GM23338 (cell line): ENCODE data around the gene PDIK1L. TPM values are rescaled to one million over a fixed set of nuclear protein-coding genes. Genes with fewer than 3 reads are reported as not detected.

Source experiments
- ATAC-seq: fragments of 200-7000 bp; cut with Tn5 transposase; 3 replicates; pipeline ENCODE4 v1.9.1; 2020
- DNase-seq: peaks from one replicate; pipeline ENCODE4 v3.0.0-alpha.2; 2015; ENCODE audit warnings: low spot score
- H2AFZ ChIP-seq: fragments of 200-600 bp; sonication (generic); 2 replicates; pipeline ENCODE4 v1.8.0; 2016; ENCODE audit warnings: antibody characterized with exemption, mild to moderate bottlenecking, moderate library complexity
- H3F3A ChIP-seq: fragments of 200-600 bp; sonication (generic); replicated peaks from 2 replicates; pipeline ENCODE4 v1.8.0; 2017; ENCODE audit warnings: antibody characterized with exemption, mixed run types, low read depth
- H3K27ac ChIP-seq: fragments of 200-600 bp; sonication (generic); 2 replicates; pipeline ENCODE4 v1.6.1; 2016; ENCODE audit warnings: low read depth
- H3K27me3 ChIP-seq: fragments of 200-600 bp; sonication (generic); 2 replicates; pipeline ENCODE4 v1.8.0; 2016; ENCODE audit warnings: mild to moderate bottlenecking, mixed run types, moderate library complexity; ENCODE audit not compliant: insufficient read depth
- H3K36me3 ChIP-seq: fragments of 200-600 bp; sonication (generic); 2 replicates; pipeline ENCODE4 v1.8.0; 2016; ENCODE audit warnings: mild to moderate bottlenecking; ENCODE audit not compliant: insufficient read depth
- H3K4me1 ChIP-seq: fragments of 200-600 bp; sonication (generic); 2 replicates; pipeline ENCODE4 v1.8.0; 2016; ENCODE audit warnings: mild to moderate bottlenecking, moderate library complexity; ENCODE audit not compliant: insufficient read depth
- H3K4me2 ChIP-seq: fragments of 200-600 bp; sonication (generic); 2 replicates; pipeline ENCODE4 v1.7.1; 2017; ENCODE audit warnings: mixed run types
- H3K4me3 ChIP-seq: fragments of 200-600 bp; sonication (generic); 2 replicates; pipeline ENCODE4 v1.6.1; 2016; ENCODE audit warnings: mixed run types
- H3K79me2 ChIP-seq: fragments of 200-600 bp; sonication (generic); replicated peaks from 2 replicates; pipeline ENCODE4 v1.8.0; 2017; ENCODE audit warnings: mild to moderate bottlenecking; ENCODE audit not compliant: insufficient read depth
- H3K9me2 ChIP-seq: fragments of 200-600 bp; sonication (generic); 2 replicates; pipeline ENCODE4 v1.8.0; 2017; ENCODE audit not compliant: insufficient read depth
- H4K20me1 ChIP-seq: fragments of 200-600 bp; sonication (generic); replicated peaks from 2 replicates; pipeline ENCODE4 v1.8.0; 2017; ENCODE audit warnings: mild to moderate bottlenecking; ENCODE audit not compliant: insufficient read depth
- H3K27ac Mint-ChIP-seq: 2 replicates; pipeline ENCODE4 v1.8.0; 2020; ENCODE audit warnings: inconsistent platforms, mild to moderate bottlenecking, moderate library complexity, mixed read lengths
- H3K27me3 Mint-ChIP-seq: 3 replicates; pipeline ENCODE4 v1.8.0; 2022; ENCODE audit warnings: low read depth, mild to moderate bottlenecking, moderate library complexity, mixed read lengths, inconsistent platforms; ENCODE audit not compliant: insufficient read depth, poor library complexity
- H3K36me3 Mint-ChIP-seq: 3 replicates; pipeline ENCODE4 v1.8.0; 2021; ENCODE audit warnings: low read depth, mild to moderate bottlenecking, inconsistent platforms, moderate library complexity, mixed read lengths
- H3K4me1 Mint-ChIP-seq: 3 replicates; pipeline ENCODE4 v1.8.0; 2020; ENCODE audit warnings: mild to moderate bottlenecking, inconsistent platforms, mixed read lengths
- H3K4me3 Mint-ChIP-seq: 3 replicates; pipeline ENCODE4 v1.8.0; 2021; ENCODE audit warnings: moderate library complexity, mild to moderate bottlenecking, inconsistent platforms, mixed read lengths
- H3K9me3 Mint-ChIP-seq: 3 replicates; pipeline ENCODE4 v1.8.0; 2020; ENCODE audit warnings: moderate library complexity, mild to moderate bottlenecking, inconsistent platforms, mixed read lengths
- CREB1 ChIP-seq: fragments of 250-450 bp; sonication (Bioruptor Pico); IDR thresholded peaks from 2 replicates; pipeline ENCODE4 v1.5.0; 2020; ENCODE audit warnings: low read depth, mild to moderate bottlenecking, moderate library complexity
- EZH2phosphoT487 ChIP-seq: fragments of 200-600 bp; sonication (generic); IDR thresholded peaks from one replicate; pipeline ENCODE4 v1.8.1; 2018; ENCODE audit warnings: antibody characterized with exemption; ENCODE audit not compliant: unreplicated experiment
- NANOG ChIP-seq: IDR thresholded peaks from 2 replicates; pipeline ENCODE4 v1.6.1; 2016; ENCODE audit warnings: antibody characterized with exemption, borderline replicate concordance
- POLR2AphosphoS5 ChIP-seq: IDR thresholded peaks from 2 replicates; pipeline ENCODE4 v1.6.1; 2016; ENCODE audit warnings: antibody characterized with exemption, low read depth
- ZNF114 ChIP-seq: fragments of 250-450 bp; sonication (Bioruptor Pico); IDR thresholded peaks from 2 replicates; pipeline ENCODE4 v1.5.0; 2020; ENCODE audit warnings: mild to moderate bottlenecking, moderate library complexity
- ZNF331 ChIP-seq: fragments of 250-450 bp; sonication (Bioruptor Pico); IDR thresholded peaks from 2 replicates; pipeline ENCODE4 v1.5.0; 2020; ENCODE audit warnings: low read depth, mild to moderate bottlenecking, moderate library complexity
- long read RNA-seq: library from polyadenylated mRNA; unstranded; transcript quantifications from one replicate; pipeline ENCODE4 v2.0.0, GENCODE V29; 2020; ENCODE audit not compliant: unreplicated experiment
- polyA plus RNA-seq: library from polyadenylated mRNA; unstranded; fragments of >200 nt; fragmentation: Nextera tagmentation; extraction: Ambion mirVana; gene quantifications from 2 replicates; pipeline ENCODE4 v1.2.1, GENCODE V29; 2016
- total RNA-seq: library from RNA; depleted of rRNA; stranded (reverse); fragments of >200 nt; shearing (Covaris generic); gene quantifications from 2 replicates; pipeline ENCODE4 v1.2.3, GENCODE V29; 2014; rRNA removed
- TF ChIP-seq, protein P1 (sequence below): IDR thresholded peaks from 2 replicates; pipeline ENCODE4 v1.6.1; 2016; ENCODE audit warnings: antibody characterized with exemption
- TF ChIP-seq, protein P2 (sequence below), 2 experiments: fragments of 200-600 bp in 1 of 2; sonication (generic) in 1 of 2; conservative IDR thresholded peaks; 2 replicates each; pipeline versions ENCODE4 v1.5.1 to v1.6.1; 2016 to 2017; ENCODE audit warnings: antibody characterized with exemption in 2 of 2, low read depth in 2 of 2, mild to moderate bottlenecking in 2 of 2, moderate library complexity in 1 of 2
- TF ChIP-seq, protein P3 (sequence below): fragments of 250-450 bp; sonication (Bioruptor Pico); IDR thresholded peaks from 2 replicates; pipeline ENCODE4 v1.5.0; 2020; ENCODE audit warnings: mild to moderate bottlenecking, moderate library complexity

The PDIK1L gene
- total RNA-seq (3.0 and 4.3 TPM in 2 replicates), polyA plus RNA-seq (1.2 and 1.6 TPM in 2 replicates)
- long read RNA-seq = 0 reads

DNA sequence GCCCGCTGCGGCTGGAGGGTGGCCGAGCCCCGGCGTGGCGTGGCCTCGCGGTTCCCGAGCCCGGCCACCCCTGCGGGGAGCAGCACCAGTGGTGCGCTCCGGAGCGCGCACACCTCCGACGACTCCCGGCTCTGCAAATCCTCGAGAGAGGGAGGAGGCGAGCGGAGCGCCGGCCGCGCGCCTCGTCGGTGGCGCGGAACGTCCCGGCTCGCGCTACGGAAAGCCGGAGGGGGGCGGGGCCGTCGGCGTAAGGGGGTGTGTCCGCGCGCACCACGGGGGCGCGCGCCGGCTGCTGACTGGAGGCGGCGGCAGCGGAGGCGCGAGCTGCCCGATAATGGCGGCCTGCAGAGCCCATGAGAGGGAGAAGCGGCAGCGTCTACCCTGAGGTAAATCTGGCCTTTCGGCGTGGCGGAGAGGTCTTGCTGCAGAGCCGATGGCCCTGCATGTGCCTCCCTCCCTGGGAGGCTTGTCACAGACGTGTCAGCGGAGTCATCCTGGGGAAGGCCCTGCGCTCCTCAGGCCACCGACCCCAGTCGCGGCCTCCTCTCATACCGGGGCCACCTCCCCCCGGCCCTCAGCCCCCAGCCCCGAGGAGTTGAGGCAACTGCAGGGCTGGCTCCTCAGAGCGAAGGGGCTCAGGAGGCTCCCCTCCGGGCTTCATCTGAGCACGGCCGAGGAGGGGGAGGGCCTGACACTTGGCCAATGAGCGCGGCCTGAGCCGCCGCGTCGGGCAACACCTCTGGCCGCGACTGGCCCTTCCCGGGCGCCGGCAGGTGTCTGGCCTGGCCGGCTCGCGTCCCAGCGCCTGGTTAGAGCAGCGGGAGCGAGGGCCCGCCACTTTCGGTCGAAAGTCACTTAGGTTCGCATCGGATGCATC, at the start of gene PDIK1L:
PDIK1L (plus strand) TSS at position 295 of the 877 bp plus-strand sequence. CDS start 2,485 bp downstream, outside the sequence.
- TF ChIP-seq CREB1 = peak; percentile 71
- no peak for TF ChIP-seq ZNF114 (CRISPR knock-in tag)
- TF ChIP-seq, protein P1, sequence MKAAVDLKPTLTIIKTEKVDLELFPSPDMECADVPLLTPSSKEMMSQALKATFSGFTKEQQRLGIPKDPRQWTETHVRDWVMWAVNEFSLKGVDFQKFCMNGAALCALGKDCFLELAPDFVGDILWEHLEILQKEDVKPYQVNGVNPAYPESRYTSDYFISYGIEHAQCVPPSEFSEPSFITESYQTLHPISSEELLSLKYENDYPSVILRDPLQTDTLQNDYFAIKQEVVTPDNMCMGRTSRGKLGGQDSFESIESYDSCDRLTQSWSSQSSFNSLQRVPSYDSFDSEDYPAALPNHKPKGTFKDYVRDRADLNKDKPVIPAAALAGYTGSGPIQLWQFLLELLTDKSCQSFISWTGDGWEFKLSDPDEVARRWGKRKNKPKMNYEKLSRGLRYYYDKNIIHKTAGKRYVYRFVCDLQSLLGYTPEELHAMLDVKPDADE = peak; percentile 41; the same call in 1 of the 2 replicates
- TF ChIP-seq EZH2phosphoT487 = no peak
- peak; percentile 65 for TF ChIP-seq POLR2AphosphoS5
- peak; percentile 88 for ATAC-seq
- Mint-ChIP-seq H3K4me3 (peak within 1 kb of the TSS; percentile 89), H3K27ac (peak within 1 kb of the TSS; percentile 96), H3K36me3 (peaks cover 4% of the 10 kb centered on the region), H3K27me3 (peaks cover 9% of the 10 kb centered on the region), H3K4me1 (peaks cover 18% of the 10 kb centered on the region), H3K9me3 (no peaks in the 10 kb centered on the region; the same call in 2 of the 3 replicates)
- peak within 1 kb of the TSS; percentile 98 for H2AFZ ChIP-seq
- H3K4me3 ChIP-seq = peak within 1 kb of the TSS; percentile 98
- H3K27me3 ChIP-seq = peaks cover 16% of the 10 kb centered on the region
- H3K9me2 ChIP-seq = no peaks in the 10 kb centered on the region
- H3K4me1 ChIP-seq = peaks cover 17% of the 10 kb centered on the region
- peak; percentile 93 for DNase-seq
- H3K36me3 ChIP-seq = no peaks in the 10 kb centered on the region; the same call in 1 of the 2 replicates
- 0 out of 2 replicates have a peak, but pooled peaks cover 4% of the 10 kb centered on the region for H3F3A ChIP-seq
- peak within 1 kb of the TSS; percentile 89 for H3K4me2 ChIP-seq
- peak within 1 kb of the TSS; percentile 97 for H3K27ac ChIP-seq
- H3K79me2 ChIP-seq = no peaks in the 10 kb centered on the region; the same call in 1 of the 2 replicates
- 0 out of 2 replicates have a peak, but pooled peaks cover 7% of the 10 kb centered on the region for H4K20me1 ChIP-seq

DNA sequence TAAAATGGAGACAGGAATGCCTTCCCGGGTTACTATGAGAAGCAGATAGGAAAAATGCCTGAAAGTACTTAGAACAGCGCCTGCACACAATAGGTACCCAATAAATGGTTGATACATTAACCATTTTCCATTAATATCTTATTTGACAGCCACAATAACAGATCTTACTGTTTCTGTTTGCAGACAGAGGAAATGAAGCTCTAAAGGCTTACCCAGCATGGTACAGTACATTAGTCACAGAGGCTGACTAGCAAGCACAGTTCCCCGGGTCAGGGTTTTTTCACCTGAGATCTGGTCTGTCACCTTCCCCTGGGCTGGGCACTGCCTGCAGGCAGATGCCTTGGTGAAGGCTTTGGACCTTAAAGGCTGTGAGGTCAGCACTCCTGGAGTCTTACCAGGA, 47.1 kb upstream of the PDIK1L start:
- Histone ChIP-seq H3K4me3 (no peak overlapping the region), H3K36me3 (no peaks in the 10 kb centered on the region), H3K79me2 (no peaks in the 10 kb centered on the region), H4K20me1 (no peaks in the 10 kb centered on the region), H3K27ac (no peak overlapping the region), H2AFZ (no peak overlapping the region), H3F3A (no peaks in the 10 kb centered on the region), H3K4me1 (no peaks in the 10 kb centered on the region), H3K9me2 (no peaks in the 10 kb centered on the region), H3K27me3 (no peaks in the 10 kb centered on the region), H3K4me2 (no peak overlapping the region)
- DNase-seq = no peak
- H3K9me3 Mint-ChIP-seq = no peaks in the 10 kb centered on the region
- no peak for ATAC-seq
- H3K27ac Mint-ChIP-seq = no peak overlapping the region
- peaks cover 12% of the 10 kb centered on the region for H3K27me3 Mint-ChIP-seq
- H3K4me1 Mint-ChIP-seq = peaks cover 9% of the 10 kb centered on the region
- no peak overlapping the region for H3K4me3 Mint-ChIP-seq
- TF ChIP-seq, protein P2, sequence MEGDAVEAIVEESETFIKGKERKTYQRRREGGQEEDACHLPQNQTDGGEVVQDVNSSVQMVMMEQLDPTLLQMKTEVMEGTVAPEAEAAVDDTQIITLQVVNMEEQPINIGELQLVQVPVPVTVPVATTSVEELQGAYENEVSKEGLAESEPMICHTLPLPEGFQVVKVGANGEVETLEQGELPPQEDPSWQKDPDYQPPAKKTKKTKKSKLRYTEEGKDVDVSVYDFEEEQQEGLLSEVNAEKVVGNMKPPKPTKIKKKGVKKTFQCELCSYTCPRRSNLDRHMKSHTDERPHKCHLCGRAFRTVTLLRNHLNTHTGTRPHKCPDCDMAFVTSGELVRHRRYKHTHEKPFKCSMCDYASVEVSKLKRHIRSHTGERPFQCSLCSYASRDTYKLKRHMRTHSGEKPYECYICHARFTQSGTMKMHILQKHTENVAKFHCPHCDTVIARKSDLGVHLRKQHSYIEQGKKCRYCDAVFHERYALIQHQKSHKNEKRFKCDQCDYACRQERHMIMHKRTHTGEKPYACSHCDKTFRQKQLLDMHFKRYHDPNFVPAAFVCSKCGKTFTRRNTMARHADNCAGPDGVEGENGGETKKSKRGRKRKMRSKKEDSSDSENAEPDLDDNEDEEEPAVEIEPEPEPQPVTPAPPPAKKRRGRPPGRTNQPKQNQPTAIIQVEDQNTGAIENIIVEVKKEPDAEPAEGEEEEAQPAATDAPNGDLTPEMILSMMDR (conservative IDR thresholded peaks at IDR 0.05; ENCODE audit: low read depth in 2 of 2) = no peak
- TF ChIP-seq EZH2phosphoT487 (no peak), ZNF331 (CRISPR knock-in tag) (no peak), ZNF114 (CRISPR knock-in tag) (no peak), NANOG (no peak)
- TF ChIP-seq, protein P3, sequence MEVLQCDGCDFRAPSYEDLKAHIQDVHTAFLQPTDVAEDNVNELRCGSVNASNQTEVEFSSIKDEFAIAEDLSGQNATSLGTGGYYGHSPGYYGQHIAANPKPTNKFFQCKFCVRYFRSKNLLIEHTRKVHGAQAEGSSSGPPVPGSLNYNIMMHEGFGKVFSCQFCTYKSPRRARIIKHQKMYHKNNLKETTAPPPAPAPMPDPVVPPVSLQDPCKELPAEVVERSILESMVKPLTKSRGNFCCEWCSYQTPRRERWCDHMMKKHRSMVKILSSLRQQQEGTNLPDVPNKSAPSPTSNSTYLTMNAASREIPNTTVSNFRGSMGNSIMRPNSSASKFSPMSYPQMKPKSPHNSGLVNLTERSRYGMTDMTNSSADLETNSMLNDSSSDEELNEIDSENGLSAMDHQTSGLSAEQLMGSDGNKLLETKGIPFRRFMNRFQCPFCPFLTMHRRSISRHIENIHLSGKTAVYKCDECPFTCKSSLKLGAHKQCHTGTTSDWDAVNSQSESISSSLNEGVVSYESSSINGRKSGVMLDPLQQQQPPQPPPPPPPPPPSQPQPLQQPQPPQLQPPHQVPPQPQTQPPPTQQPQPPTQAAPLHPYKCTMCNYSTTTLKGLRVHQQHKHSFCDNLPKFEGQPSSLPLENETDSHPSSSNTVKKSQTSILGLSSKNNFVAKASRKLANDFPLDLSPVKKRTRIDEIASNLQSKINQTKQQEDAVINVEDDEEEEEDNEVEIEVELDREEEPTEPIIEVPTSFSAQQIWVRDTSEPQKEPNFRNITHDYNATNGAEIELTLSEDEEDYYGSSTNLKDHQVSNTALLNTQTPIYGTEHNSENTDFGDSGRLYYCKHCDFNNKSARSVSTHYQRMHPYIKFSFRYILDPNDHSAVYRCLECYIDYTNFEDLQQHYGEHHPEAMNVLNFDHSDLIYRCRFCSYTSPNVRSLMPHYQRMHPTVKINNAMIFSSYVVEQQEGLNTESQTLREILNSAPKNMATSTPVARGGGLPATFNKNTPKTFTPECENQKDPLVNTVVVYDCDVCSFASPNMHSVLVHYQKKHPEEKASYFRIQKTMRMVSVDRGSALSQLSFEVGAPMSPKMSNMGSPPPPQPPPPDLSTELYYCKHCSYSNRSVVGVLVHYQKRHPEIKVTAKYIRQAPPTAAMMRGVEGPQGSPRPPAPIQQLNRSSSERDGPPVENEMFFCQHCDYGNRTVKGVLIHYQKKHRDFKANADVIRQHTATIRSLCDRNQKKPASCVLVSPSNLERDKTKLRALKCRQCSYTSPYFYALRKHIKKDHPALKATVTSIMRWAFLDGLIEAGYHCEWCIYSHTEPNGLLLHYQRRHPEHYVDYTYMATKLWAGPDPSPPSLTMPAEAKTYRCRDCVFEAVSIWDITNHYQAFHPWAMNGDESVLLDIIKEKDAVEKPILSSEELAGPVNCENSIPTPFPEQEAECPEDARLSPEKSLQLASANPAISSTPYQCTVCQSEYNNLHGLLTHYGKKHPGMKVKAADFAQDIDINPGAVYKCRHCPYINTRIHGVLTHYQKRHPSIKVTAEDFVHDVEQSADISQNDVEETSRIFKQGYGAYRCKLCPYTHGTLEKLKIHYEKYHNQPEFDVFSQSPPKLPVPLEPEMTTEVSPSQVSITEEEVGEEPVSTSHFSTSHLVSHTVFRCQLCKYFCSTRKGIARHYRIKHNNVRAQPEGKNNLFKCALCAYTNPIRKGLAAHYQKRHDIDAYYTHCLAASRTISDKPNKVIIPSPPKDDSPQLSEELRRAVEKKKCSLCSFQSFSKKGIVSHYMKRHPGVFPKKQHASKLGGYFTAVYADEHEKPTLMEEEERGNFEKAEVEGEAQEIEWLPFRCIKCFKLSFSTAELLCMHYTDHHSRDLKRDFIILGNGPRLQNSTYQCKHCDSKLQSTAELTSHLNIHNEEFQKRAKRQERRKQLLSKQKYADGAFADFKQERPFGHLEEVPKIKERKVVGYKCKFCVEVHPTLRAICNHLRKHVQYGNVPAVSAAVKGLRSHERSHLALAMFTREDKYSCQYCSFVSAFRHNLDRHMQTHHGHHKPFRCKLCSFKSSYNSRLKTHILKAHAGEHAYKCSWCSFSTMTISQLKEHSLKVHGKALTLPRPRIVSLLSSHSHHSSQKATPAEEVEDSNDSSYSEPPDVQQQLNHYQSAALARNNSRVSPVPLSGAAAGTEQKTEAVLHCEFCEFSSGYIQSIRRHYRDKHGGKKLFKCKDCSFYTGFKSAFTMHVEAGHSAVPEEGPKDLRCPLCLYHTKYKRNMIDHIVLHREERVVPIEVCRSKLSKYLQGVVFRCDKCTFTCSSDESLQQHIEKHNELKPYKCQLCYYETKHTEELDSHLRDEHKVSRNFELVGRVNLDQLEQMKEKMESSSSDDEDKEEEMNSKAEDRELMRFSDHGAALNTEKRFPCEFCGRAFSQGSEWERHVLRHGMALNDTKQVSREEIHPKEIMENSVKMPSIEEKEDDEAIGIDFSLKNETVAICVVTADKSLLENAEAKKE (CRISPR knock-in tag) = no peak
- TF ChIP-seq, protein P1 = no peak
- no peaks in the 10 kb centered on the region for H3K36me3 Mint-ChIP-seq
